IMR-90 (cell line): ENCODE measurements around the gene TBC1D10A. TPM values are rescaled to one million over a fixed set of nuclear protein-coding genes. Genes with fewer than 3 reads are reported as not detected.
A peak's percentile ranks its signal among the peaks of the same experiment; 100 is the strongest.

Experiments
- ATAC-seq: fragments of 200-7000 bp; cut with Tn5 transposase; 2 replicates; pipeline ENCODE4 v1.9.1; 2020; ENCODE audit warnings: low read depth, mild to moderate bottlenecking, moderate library complexity
- BruUV-seq: library from RNA; stranded (reverse); fragments of 400-500 nt; replicated peaks from 2 replicates; lab custom pipeline; 2021; lab: Mats Ljungman, UMichigan
- CTCF ChIA-PET: fragments of 300-600 bp; formaldehyde crosslinking; extraction: SDS; loops from one replicate; lab custom pipeline; 2021; ENCODE audit warnings: antibody characterized with exemption; lab: Yijun Ruan, JAX
- POLR2A ChIA-PET: fragments of 300-600 bp; sonication (Branson Sonifier 250); formaldehyde crosslinking; loops from one replicate; lab custom pipeline; 2022; ENCODE audit warnings: antibody characterized with exemption; ENCODE audit not compliant: unreplicated experiment; lab: Charles Lee
- DNase-seq: peaks from one replicate; pipeline ENCODE4 v3.0.0; 2013
- H2AFZ ChIP-seq: replicated peaks from 2 replicates; pipeline ENCODE3; 2013; ENCODE audit warnings: low read length, mild to moderate bottlenecking; ENCODE audit not compliant: poor library complexity
- H2AK5ac ChIP-seq: 2 replicates; pipeline ENCODE4 v1.6.1; 2013; ENCODE audit warnings: low read depth, low read length, inconsistent platforms
- H2AK9ac ChIP-seq: replicated peaks from 2 replicates; pipeline ENCODE3; 2013; ENCODE audit warnings: mild to moderate bottlenecking, low read depth, low read length, moderate library complexity; ENCODE audit not compliant: poor library complexity
- H2BK120ac ChIP-seq: 2 replicates; pipeline ENCODE4 v1.6.1; 2013; ENCODE audit warnings: low read depth, low read length, inconsistent platforms
- H2BK15ac ChIP-seq: 3 replicates; pipeline ENCODE4 v1.6.1; 2013; ENCODE audit warnings: low read depth, low read length, inconsistent platforms
- H2BK20ac ChIP-seq: 2 replicates; pipeline ENCODE4 v1.6.1; 2013; ENCODE audit warnings: low read depth, mild to moderate bottlenecking, inconsistent platforms, low read length, moderate library complexity
- H2BK5ac ChIP-seq: 2 replicates; pipeline ENCODE4 v1.6.1; 2013; ENCODE audit warnings: mild to moderate bottlenecking, low read depth, low read length, inconsistent platforms; ENCODE audit not compliant: poor library complexity, severe bottlenecking
- H3K14ac ChIP-seq: replicated peaks from 2 replicates; pipeline ENCODE4 v1.6.1; 2013; ENCODE audit warnings: low read depth, low read length, inconsistent platforms
- H3K18ac ChIP-seq: 2 replicates; pipeline ENCODE4 v1.6.1; 2013; ENCODE audit warnings: low read depth, low read length, control low read depth
- H3K23ac ChIP-seq: 2 replicates; pipeline ENCODE4 v1.6.1; 2013; ENCODE audit warnings: low read depth, low read length, inconsistent platforms
- H3K27ac ChIP-seq: 2 replicates; pipeline ENCODE4 v1.5.1; 2013; ENCODE audit warnings: mild to moderate bottlenecking, control low read depth, low read length; ENCODE audit not compliant: insufficient read depth
- H3K27me3 ChIP-seq: 2 replicates; pipeline ENCODE4 v1.6.1; 2013; ENCODE audit warnings: low read length; ENCODE audit not compliant: control insufficient read depth, insufficient read depth
- H3K36me3 ChIP-seq: 2 replicates; pipeline ENCODE4 v1.6.1; 2013; ENCODE audit warnings: low read length, mixed read lengths; ENCODE audit not compliant: control insufficient read depth, insufficient read depth
- H3K4ac ChIP-seq: 2 replicates; pipeline ENCODE4 v1.6.1; 2013; ENCODE audit warnings: low read depth, low read length, inconsistent platforms
- H3K4me1 ChIP-seq: 2 replicates; pipeline ENCODE4 v1.6.1; 2013; ENCODE audit warnings: low read length, mixed read lengths; ENCODE audit not compliant: control insufficient read depth, insufficient read depth
- H3K4me2 ChIP-seq: 2 replicates; pipeline ENCODE4 v1.6.1; 2013; ENCODE audit warnings: low read depth, mild to moderate bottlenecking, control low read depth, low read length, moderate library complexity
- H3K4me3 ChIP-seq: 2 replicates; pipeline ENCODE4 v1.5.1; 2013; ENCODE audit warnings: low read depth, mild to moderate bottlenecking, control low read depth, low read length, moderate library complexity; ENCODE audit not compliant: insufficient read depth
- H3K56ac ChIP-seq: 2 replicates; pipeline ENCODE4 v1.6.1; 2013; ENCODE audit warnings: low read length, inconsistent platforms; ENCODE audit not compliant: insufficient read depth; ENCODE audit errors: extremely low read depth
- H3K79me1 ChIP-seq, 2 experiments: 2 replicates each; pipeline ENCODE4 v1.6.1; 2013; ENCODE audit warnings: low read length in 2 of 2, inconsistent platforms in 1 of 2, low read depth in 1 of 2
- H3K9ac ChIP-seq: 2 replicates; pipeline ENCODE4 v1.6.1; 2013; ENCODE audit warnings: low read depth, low read length, control low read depth
- H3K9me1 ChIP-seq: 2 replicates; pipeline ENCODE4 v1.6.1; 2013; ENCODE audit warnings: low read length, inconsistent platforms; ENCODE audit not compliant: insufficient read depth
- H3K9me3 ChIP-seq: 2 replicates; pipeline ENCODE4 v1.6.1; 2013; ENCODE audit warnings: low read length; ENCODE audit not compliant: control insufficient read depth, insufficient read depth
- H4K20me1 ChIP-seq: 2 replicates; pipeline ENCODE4 v1.6.1; 2013; ENCODE audit warnings: low read length, inconsistent platforms; ENCODE audit not compliant: insufficient read depth
- H4K5ac ChIP-seq: 2 replicates; pipeline ENCODE4 v1.6.1; 2013; ENCODE audit warnings: mild to moderate bottlenecking, low read depth, low read length, control low read depth
- H4K8ac ChIP-seq, 2 experiments: 2 replicates each; pipeline ENCODE4 v1.6.1; 2013; ENCODE audit warnings: low read depth in 2 of 2, low read length in 2 of 2, control low read depth in 1 of 2, inconsistent platforms in 1 of 2
- H4K91ac ChIP-seq: 2 replicates; pipeline ENCODE4 v1.6.1; 2013; ENCODE audit warnings: low read depth, low read length, inconsistent platforms; ENCODE audit not compliant: insufficient read depth
- CEBPB ChIP-seq: IDR thresholded peaks from 2 replicates; pipeline ENCODE4 v1.6.1; 2012; ENCODE audit warnings: low read depth, low read length, improper control_type of control experiment
- SMC3 ChIP-seq: fragments of 150-350 bp; IDR thresholded peaks from 2 replicates; pipeline ENCODE4 v1.6.1; 2016; ENCODE audit warnings: low read depth, mild to moderate bottlenecking, antibody characterized with exemption, low read length, moderate library complexity
- WGBS, 2 experiments: methylation state at CpG; one replicate each; pipeline versions ENCODE4 v1.1.5 to v1.1.7; 2013; ENCODE audit warnings: missing lambda C conversion rate in 2 of 2; ENCODE audit not compliant: insufficient read length in 1 of 2; ENCODE audit errors: extremely low coverage in 2 of 2; 5-methylcytosine and 5-hydroxymethylcytosine counted together
- dilution Hi-C: fragments of 300-500 bp; cut with HindIII; formaldehyde crosslinking; loops from one replicate; pipeline ENCODE4 v1.14.3; 2018; ENCODE audit warnings: low sequenced_read_pairs; ENCODE audit not compliant: unreplicated experiment
- in situ Hi-C: fragments of 300-500 bp; cut with MboI; formaldehyde crosslinking; loops from 3 replicates; pipeline ENCODE4 v1.14.3; 2019; ENCODE audit warnings: low sequenced_read_pairs, inconsistent platforms, mixed read lengths
- intact Hi-C: fragments of 100-400 bp; cut with micrococcal nuclease; formaldehyde crosslinking; loops from 2 replicates; pipeline ENCODE4 v1.10.0; 2022
- polyA plus RNA-seq, 3 experiments: library from polyadenylated mRNA; depleted of rRNA; stranded (reverse); fragments of >200 nt; gene quantifications; 2 replicates each; pipeline ENCODE4 v1.2.3, GENCODE V29; 2012; ENCODE audit warnings: low replicate concordance in 1 of 3
- total RNA-seq: library from RNA; depleted of rRNA; stranded (reverse); fragments of >200 nt; gene quantifications from 2 replicates; pipeline ENCODE4 v1.2.3, GENCODE V29; 2012

Gene TBC1D10A
- total and polyA plus RNA-seq, 2 of the 4 experiments (the other 2 are of a cell fraction), result 16.3 to 33.1 TPM

GRCh38 chr22:30351226-30351625 lies 24.5 kb upstream of the TBC1D10A start:
- H3K18ac ChIP-seq, result no peak overlapping the region
- no peak overlapping the region for H3K56ac ChIP-seq
- no peak overlapping the region for H3K14ac ChIP-seq
- DNase-seq (no peak), ATAC-seq (no peak)
- H3K36me3 ChIP-seq, result peaks cover 45% of the 10 kb centered on the region
- H3K4me2 ChIP-seq, result no peak overlapping the region
- intact Hi-C loops (no loop called here), dilution Hi-C loops (no loop called here), in situ Hi-C loops (no loop called here)
- no peak overlapping the region for H2AK5ac ChIP-seq
- H2BK20ac ChIP-seq, result no peak overlapping the region
- H3K4me3 ChIP-seq, result no peak overlapping the region
- no peak overlapping the region for H4K8ac ChIP-seq
- H2BK15ac ChIP-seq, result no peak overlapping the region
- BruUV-seq, result no TSS peak
- no peak overlapping the region for H2AK9ac ChIP-seq
- peaks cover 13% of the 10 kb centered on the region for H3K4me1 ChIP-seq
- no peak overlapping the region for H2BK120ac ChIP-seq
- ChIA-PET CTCF (no interaction called here), POLR2A (no interaction called here)
- no peak overlapping the region for H3K9ac ChIP-seq
- no peak overlapping the region for H4K91ac ChIP-seq
- H2BK5ac ChIP-seq, result no peak overlapping the region
- no peak overlapping the region for H3K23ac ChIP-seq
- H2AFZ ChIP-seq, result no peak overlapping the region
- no peak overlapping the region for H3K27ac ChIP-seq
- no peak overlapping the region for H3K4ac ChIP-seq
- no peak overlapping the region for H4K5ac ChIP-seq
- 93% methylated on average over 3 of the region's 3 CpGs; no CpG with 5 or more reads in 1 of the 2 experiments for WGBS, 2 experiments
- H3K9me3 ChIP-seq, result no peaks in the 10 kb centered on the region
- TF ChIP-seq CEBPB, result peak; percentile 39; the same call in 1 of the 2 replicates
- no peak for TF ChIP-seq SMC3
- peaks cover 38 to 77% of the 10 kb centered on the region in 2 experiments for H3K79me1 ChIP-seq
- H3K9me1 ChIP-seq, result peaks cover 12% of the 10 kb centered on the region
- no peaks in the 10 kb centered on the region for H3K27me3 ChIP-seq
- peaks cover 53% of the 10 kb centered on the region for H4K20me1 ChIP-seq
